AG09309 (cell line): ENCODE measurements around the gene NPR1.
"Not testable (repeated sequence)": the region's sequence is repeated elsewhere in the genome, so short reads cannot be mapped to it uniquely, and the experiment has no call there.

ENCODE experiments used
- DNase-seq: peaks from one replicate; pipeline ENCODE4 v3.0.0-alpha.2; 2010; ENCODE audit warnings: low read depth
- H3K4me3 ChIP-seq: 2 replicates; pipeline ENCODE4 v1.5.1; 2011; ENCODE audit warnings: mild to moderate bottlenecking, low read depth, low read length, moderate library complexity; ENCODE audit not compliant: control insufficient read depth
- CTCF ChIP-seq: IDR thresholded peaks from 2 replicates; pipeline ENCODE4 v1.5.1; 2011; ENCODE audit warnings: mild to moderate bottlenecking, low read depth, low read length, inconsistent platforms; ENCODE audit not compliant: insufficient read depth, control insufficient read depth; ENCODE audit errors: missing control alignments

The NPR1 gene

GRCh38 chr1:153723687-153724086, 45.2 kb downstream of the NPR1 start:
- no peak for DNase-seq
- no peak overlapping the region for H3K4me3 ChIP-seq
- no peak for TF ChIP-seq CTCF

- DNase-seq, H3K4me3 ChIP-seq: not testable (repeated sequence)
These were observed 46.1 kb downstream of the NPR1 start for GRCh38 chr1:153724634-153725033.

DNA sequence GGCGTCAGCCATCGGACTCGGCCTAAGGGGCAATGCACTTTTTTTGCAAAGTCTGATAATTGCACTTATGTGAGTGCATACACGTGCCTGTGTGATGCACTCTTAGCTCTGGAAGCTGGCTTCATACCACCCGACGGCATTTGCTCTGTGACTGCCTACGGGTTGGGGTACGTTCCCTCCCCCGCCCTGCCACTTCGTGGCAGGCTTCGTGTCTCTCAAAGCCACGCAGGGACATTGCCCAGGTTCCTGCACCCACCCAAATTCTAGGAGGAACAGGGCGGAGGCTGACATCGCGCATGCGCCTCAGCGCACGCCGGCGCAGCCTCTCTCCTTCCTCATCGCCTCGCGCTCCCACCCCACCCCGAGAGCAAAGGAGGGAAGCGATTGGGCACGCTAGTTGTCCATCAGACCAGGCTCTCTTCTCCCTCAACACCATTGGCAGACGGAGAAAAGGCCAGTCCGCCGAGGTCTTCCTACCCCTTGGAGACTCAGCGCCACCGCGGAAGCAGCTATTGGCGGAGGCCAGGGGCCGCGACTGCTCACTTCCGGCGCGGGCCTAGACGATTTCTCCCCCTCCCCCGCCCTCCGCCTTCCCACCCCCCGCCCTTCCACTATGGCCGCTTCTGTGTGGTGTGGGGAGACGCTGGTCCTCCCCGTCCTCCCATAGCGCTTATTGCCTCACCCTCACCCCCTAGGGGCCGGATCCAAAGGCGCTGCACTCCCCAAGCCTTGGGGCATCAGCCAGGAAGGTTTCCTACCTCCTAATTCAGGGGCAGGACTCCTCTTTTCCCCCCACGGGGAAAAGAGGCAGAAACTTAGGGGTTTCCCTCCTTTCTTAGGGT, 49.2 kb downstream of the NPR1 start, which contains the start of gene INTS3:
TSS of gene INTS3 (plus strand) at position 588 of the 842 bp plus-strand sequence. CDS start 585 bp downstream, outside the sequence.
- DNase-seq: peak; percentile 100
- peak within 1 kb of the TSS; percentile 86 for H3K4me3 ChIP-seq
- TF ChIP-seq CTCF: peak; percentile 20

GRCh38 chr1:153728305-153729066, 50.0 kb downstream of the NPR1 start:
- DNase-seq: no peak
- H3K4me3 ChIP-seq: peak overlapping the region; percentile 86

GRCh38 chr1:153730468-153730988, 52.0 kb downstream of the NPR1 start:
- no peak for DNase-seq
- H3K4me3 ChIP-seq: no peak overlapping the region

More at GRCh38 chr1:153728305-153729066, 50.0 kb downstream of the NPR1 start:
- TF ChIP-seq CTCF: no peak

DNA sequence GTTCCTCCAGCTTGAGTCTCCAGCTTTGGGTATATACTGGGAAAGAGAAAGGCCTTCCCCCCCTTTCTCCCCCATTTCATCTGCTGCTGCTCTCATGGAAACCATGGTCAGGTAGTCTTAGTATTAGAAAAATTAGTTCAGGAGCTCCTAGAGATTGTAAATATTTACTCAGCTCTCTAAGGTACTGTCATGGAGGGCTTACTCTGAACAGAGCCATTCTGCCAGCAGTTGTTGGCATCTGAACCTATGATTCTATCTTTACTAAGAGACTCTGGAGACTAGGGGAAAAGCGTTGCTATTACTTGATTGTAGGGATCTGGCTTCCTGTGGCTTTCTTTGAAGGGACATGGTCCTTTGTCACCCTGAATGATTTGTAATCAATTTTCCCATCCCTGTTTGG, 55.5 kb downstream of the NPR1 start:
- DNase-seq: no peak
- no peak overlapping the region for H3K4me3 ChIP-seq
- no peak for TF ChIP-seq CTCF

More at GRCh38 chr1:153730468-153730988, 52.0 kb downstream of the NPR1 start:
- no peak for TF ChIP-seq CTCF
